ENCODE data around the gene KY.

DNA sequence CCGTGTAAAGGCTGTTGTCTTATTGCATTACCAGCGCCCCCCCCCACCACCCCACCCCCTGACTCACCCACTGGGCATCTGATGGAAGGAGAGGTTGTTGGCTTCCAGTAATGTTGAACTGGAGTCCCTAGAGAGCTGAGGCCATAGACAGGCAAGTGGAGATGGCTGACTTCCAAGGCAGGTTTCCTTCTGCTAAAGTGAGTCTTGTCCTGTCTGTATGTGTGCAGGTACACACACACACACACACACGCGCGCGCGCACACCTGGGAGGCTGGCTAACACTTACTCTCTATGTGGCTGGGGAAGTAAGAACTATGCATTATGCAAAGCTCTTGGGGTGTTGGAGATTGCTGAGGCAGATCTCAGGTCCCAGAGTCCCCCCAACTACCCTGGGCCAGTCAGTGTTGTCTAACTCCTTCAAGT lies 1.6 kb upstream of the KY start:
- TF ChIP-seq CTCF (IDR thresholded peaks at IDR 0.05; ENCODE audit: low read depth, low read length, poor library complexity, severe bottlenecking) = no peak
- TF ChIP-seq EZH2phosphoT487 (IDR thresholded peaks at IDR 0.05; ENCODE audit: borderline replicate concordance, low read length) = no peak

Measured in DOHH2 (cell line).